B cell (primary cell): ENCODE measurements around the gene EEPD1.

Experiments used
- EZH2 ChIP-seq: IDR thresholded peaks from 2 replicates; pipeline ENCODE4 v1.6.1; 2012; ENCODE audit warnings: borderline replicate concordance, low read depth, mild to moderate bottlenecking, moderate library complexity, low read length; ENCODE audit not compliant: insufficient read depth, poor library complexity, severe bottlenecking
- TF ChIP-seq, protein P1 (sequence below): fragments of 200-600 bp; IDR thresholded peaks from one replicate; pipeline ENCODE4 v1.8.0; 2022; ENCODE audit warnings: antibody characterized with exemption, mild to moderate bottlenecking

DNA sequence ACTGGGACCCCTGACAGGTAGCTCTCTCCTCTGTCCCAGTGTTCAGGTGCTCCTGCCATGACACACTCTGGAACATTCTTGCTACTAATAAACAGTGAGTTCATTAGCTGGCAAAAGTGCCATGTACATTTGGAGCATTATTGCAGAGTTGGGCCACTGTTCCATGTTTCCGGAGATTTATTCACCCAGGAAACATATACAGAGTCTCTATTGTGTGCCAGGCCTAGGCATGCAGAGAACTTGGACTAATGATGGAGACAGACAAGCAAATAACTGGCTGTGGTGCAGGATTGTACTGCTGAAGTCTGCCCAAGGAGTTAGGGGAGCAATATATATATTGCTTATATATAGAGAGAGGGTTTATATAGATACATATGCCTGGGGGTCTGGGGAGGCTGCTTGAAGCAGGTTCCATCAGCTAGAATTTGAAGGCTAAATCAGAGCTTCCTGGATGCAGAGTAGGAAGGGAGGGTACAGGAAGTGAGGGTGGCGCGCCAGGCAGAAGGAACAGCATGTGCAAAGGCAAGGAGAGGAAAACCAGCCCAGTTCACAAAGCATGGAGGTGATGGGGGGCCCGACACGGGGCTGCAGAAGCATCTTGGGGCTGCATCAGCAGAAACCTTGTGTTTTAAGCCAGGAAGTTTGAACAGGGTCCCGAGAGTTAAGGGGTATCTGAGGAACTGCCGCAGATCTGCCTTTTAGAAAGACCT lies 22.7 kb upstream of the EEPD1 start:
- TF ChIP-seq, protein P1, sequence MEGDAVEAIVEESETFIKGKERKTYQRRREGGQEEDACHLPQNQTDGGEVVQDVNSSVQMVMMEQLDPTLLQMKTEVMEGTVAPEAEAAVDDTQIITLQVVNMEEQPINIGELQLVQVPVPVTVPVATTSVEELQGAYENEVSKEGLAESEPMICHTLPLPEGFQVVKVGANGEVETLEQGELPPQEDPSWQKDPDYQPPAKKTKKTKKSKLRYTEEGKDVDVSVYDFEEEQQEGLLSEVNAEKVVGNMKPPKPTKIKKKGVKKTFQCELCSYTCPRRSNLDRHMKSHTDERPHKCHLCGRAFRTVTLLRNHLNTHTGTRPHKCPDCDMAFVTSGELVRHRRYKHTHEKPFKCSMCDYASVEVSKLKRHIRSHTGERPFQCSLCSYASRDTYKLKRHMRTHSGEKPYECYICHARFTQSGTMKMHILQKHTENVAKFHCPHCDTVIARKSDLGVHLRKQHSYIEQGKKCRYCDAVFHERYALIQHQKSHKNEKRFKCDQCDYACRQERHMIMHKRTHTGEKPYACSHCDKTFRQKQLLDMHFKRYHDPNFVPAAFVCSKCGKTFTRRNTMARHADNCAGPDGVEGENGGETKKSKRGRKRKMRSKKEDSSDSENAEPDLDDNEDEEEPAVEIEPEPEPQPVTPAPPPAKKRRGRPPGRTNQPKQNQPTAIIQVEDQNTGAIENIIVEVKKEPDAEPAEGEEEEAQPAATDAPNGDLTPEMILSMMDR: no peak
- no peak for TF ChIP-seq EZH2
